Neutrophil (primary cell): ENCODE data around the gene ITPKB.

Source experiments
- H3K27ac ChIP-seq: fragments of 200-600 bp; sonication (generic); 2 replicates; pipeline ENCODE4 v1.5.1; 2016; ENCODE audit warnings: mild to moderate bottlenecking, moderate library complexity
- H3K27me3 ChIP-seq: fragments of 200-600 bp; sonication (generic); 2 replicates; pipeline ENCODE4 v1.6.0; 2016; ENCODE audit warnings: mild to moderate bottlenecking
- H3K36me3 ChIP-seq: fragments of 200-600 bp; sonication (generic); 2 replicates; pipeline ENCODE4 v1.5.1; 2017
- H3K4me1 ChIP-seq, 2 experiments: fragments of 200-600 bp in 1 of 2; sonication (generic) in 1 of 2; 1 replicate in 1 of 2; 2 replicates in 1 of 2; pipeline versions ENCODE4 v1.5.1 to v1.6.1; 2013 to 2016; ENCODE audit warnings: low read depth in 1 of 2, low read length in 1 of 2, mild to moderate bottlenecking in 1 of 2, moderate library complexity in 1 of 2; ENCODE audit not compliant: control insufficient read depth in 1 of 2, insufficient read depth in 1 of 2
- H3K4me3 ChIP-seq, 2 experiments: fragments of 200-600 bp in 1 of 2; sonication (generic) in 1 of 2; 1 replicate in 1 of 2; 2 replicates in 1 of 2; pipeline ENCODE4 v1.5.1; 2013 to 2016; ENCODE audit warnings: low read depth in 1 of 2, low read length in 1 of 2, mild to moderate bottlenecking in 1 of 2, moderate library complexity in 1 of 2
- H3K9me3 ChIP-seq: fragments of 200-600 bp; sonication (generic); 2 replicates; pipeline ENCODE4 v1.5.1; 2016
- TF ChIP-seq, protein P1 (sequence below): fragments of 200-600 bp; sonication (generic); IDR thresholded peaks from 2 replicates; pipeline ENCODE4 v1.5.1; 2016; ENCODE audit warnings: antibody characterized with exemption

ITPKB gene

DNA sequence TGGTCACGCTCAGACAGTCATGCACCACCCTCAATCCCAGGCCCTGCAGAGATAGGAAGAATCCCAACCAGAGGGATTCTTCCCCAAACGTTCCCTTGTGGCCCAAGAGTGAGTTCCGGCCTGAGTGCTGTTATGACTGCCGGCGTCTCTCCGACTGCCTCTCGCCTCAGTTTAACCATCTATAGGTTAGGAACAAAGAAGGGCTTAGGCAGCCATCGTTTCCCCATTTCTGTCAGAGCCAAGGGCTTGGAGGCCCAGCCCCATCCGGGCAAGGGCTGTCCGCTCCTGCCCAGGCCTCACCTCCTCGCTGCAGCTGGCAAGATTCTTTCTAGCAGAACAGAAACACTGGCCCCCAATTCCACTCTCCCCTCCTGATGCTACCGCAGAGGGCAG lies 131.8 kb downstream of the ITPKB start:
- no peaks in the 10 kb centered on the region for H3K36me3 ChIP-seq
- no peak overlapping the region for H3K27ac ChIP-seq
- no peaks in the 10 kb centered on the region for H3K4me1 ChIP-seq
- TF ChIP-seq, protein P1, sequence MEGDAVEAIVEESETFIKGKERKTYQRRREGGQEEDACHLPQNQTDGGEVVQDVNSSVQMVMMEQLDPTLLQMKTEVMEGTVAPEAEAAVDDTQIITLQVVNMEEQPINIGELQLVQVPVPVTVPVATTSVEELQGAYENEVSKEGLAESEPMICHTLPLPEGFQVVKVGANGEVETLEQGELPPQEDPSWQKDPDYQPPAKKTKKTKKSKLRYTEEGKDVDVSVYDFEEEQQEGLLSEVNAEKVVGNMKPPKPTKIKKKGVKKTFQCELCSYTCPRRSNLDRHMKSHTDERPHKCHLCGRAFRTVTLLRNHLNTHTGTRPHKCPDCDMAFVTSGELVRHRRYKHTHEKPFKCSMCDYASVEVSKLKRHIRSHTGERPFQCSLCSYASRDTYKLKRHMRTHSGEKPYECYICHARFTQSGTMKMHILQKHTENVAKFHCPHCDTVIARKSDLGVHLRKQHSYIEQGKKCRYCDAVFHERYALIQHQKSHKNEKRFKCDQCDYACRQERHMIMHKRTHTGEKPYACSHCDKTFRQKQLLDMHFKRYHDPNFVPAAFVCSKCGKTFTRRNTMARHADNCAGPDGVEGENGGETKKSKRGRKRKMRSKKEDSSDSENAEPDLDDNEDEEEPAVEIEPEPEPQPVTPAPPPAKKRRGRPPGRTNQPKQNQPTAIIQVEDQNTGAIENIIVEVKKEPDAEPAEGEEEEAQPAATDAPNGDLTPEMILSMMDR = no peak
- no peak overlapping the region for H3K4me3 ChIP-seq
- H3K9me3 ChIP-seq = no peaks in the 10 kb centered on the region
- peaks cover 18% of the 10 kb centered on the region for H3K27me3 ChIP-seq

DNA sequence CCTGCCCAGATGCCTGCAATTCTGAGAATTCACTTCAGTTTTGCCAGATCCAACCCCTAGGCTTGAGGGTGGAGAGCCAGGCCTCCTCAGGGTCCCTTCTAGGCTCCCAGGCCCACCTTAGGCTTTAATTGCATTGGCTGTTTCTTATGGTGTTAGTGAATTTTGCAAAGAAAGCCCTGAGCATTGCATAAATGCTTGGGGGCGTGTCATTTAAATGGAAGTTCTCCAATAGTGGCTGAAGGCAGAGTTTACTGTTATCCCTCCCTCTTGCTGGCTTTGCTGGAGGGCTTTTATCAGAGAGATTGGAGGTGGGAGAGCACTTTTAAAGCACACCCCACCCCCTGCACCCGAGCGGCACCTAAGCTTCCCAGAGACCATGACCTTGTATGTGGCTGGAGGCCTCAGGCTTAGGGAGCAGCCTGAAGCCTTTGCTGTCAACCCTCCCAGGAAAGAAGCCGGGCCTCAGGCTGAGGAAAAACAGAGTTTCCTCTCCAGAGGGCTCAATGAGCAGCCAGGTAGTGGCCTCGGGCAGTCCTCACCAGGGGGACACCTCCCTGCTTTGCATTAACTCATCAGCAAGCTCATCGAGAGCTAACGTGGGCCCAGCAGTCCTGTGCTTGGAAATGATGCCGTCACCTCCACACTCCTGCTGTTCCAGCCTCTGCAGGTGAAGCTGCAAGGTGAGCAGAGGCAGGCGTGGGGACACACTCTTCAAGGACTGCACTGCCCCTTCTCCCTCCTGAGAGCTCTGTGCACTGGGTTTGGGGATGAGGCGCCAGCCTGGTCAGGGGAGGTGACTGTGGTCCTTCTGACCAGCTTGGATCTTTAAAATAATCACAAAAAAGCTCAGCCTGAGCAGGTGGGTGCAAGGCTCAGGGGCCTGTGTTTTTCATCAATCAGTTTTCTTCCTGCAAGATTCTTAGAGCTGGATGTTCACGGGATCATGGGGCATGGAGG lies 132.5 kb downstream of the ITPKB start:
- Histone ChIP-seq H3K27me3 (peaks cover 18% of the 10 kb centered on the region), H3K36me3 (no peaks in the 10 kb centered on the region), H3K4me1 (no peaks in the 10 kb centered on the region), H3K4me3 (no peak overlapping the region), H3K9me3 (no peaks in the 10 kb centered on the region), H3K27ac (no peak overlapping the region)
- TF ChIP-seq, protein P1 = no peak

DNA sequence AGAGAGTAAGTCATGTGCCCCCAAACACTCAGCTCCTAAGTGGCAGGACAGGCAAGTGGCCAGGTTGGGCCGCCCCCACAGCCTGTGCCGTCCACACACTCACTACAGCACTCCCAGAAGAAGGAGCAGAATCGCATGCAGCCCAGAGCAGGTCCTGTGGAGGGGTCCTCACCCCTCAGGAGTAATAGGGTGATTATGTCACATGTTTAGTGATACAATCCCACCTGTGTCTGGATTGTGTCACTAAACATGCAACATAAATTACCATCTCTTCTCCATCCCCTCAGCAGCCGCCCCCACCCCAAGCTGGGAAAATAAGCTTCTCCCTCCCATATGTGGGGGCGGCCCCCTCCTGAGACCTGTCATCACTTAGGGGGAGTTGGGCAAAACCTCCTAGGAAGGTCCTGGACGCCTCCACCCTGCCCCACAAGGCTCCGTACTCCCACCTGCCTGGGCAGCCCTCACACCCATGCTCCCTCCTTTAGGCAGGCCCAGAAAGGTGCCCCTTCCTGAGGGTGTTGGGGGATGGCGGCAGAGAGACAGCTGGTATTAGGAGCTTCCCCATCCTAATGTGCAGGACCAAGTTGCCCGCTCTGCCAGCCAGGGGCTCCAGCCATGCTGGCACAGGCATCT lies 133.6 kb downstream of the ITPKB start:
- Histone ChIP-seq H3K36me3 (no peaks in the 10 kb centered on the region), H3K4me3 (no peak overlapping the region), H3K9me3 (no peaks in the 10 kb centered on the region), H3K27ac (no peak overlapping the region), H3K27me3 (peaks cover 18% of the 10 kb centered on the region), H3K4me1 (no peaks in the 10 kb centered on the region)
- TF ChIP-seq, protein P1 = no peak

DNA sequence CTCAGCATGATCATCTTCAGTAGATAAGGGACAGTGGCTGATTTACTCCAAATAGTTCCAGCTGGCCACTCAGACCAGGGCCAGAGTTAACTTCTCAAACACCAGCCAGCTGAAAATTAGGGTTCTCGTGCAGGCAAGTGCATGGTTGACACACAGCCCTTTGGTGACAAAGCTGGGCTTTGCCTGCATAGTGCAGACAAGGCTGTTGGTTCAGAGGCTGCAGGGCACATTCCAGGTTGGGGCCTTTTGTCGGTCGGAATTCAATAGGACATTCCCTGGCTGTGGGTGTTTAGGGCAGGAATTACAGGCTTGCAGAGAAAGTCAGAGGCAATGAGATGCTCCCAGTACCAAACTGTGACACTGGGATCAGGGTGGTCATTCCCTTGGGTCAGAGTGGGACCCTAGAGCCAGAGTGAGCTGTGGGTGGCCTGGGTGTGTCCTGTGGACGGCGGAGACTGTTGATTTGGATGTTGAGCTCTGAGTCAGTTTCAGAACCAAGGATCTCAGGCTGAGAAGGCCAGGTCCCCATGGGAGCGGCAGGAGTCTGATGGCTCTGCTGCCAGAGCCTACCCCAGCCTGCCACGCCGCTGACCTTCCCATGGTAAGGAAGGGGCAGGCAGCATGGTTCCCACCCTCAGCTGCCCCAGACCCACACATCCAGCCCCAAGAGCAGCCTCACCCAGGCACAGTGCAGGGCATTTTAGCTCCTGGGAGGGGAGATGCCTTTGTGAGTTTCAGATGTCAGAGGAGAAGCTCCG lies 134.3 kb downstream of the ITPKB start:
- TF ChIP-seq, protein P1 = no peak
- Histone ChIP-seq H3K27me3 (peaks cover 17% of the 10 kb centered on the region), H3K9me3 (no peaks in the 10 kb centered on the region), H3K36me3 (no peaks in the 10 kb centered on the region), H3K27ac (no peak overlapping the region), H3K4me1 (no peaks in the 10 kb centered on the region), H3K4me3 (no peak overlapping the region)

DNA sequence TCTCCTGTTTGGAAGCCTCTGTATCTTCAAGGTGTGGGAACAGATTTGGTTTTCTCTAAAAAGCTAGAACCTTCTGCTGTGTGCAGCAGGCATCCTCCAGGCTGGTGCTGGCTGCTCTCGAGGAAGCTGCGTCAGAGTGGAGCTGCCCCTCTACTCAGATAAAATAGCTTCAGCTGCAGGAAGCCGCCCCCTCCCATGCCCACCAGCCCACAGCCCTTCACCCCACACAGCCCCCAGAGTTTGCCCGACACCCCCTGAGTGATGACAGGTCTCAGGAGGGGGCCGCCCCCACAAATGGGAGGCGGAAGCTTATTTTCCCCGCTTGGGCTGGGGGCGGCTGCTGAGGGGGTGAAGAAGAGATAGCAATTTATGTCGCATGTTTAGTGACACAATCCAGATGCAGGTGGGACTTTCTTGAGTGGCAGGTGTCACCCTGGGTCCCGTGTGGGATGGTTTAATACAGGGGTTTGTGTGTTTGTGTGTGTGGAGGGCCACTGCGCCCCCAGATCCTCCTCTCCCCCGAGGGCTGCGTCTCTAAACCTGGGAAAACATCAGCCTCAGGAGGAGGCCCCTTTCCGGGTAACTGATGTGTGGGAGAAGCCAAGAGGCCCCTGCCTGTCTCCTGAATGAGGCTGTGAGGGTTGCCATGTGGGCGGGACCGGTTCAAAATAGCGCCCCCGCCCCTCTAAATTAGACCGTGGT lies 135.1 kb downstream of the ITPKB start:
- TF ChIP-seq, protein P1 = no peak
- no peaks in the 10 kb centered on the region for H3K4me1 ChIP-seq
- H3K36me3 ChIP-seq = no peaks in the 10 kb centered on the region
- no peaks in the 10 kb centered on the region for H3K9me3 ChIP-seq
- H3K27ac ChIP-seq = no peak overlapping the region
- no peak overlapping the region for H3K4me3 ChIP-seq
- H3K27me3 ChIP-seq = peaks cover 13% of the 10 kb centered on the region
